NCI-H1436 treated with DMSO at 0.1 percent for 48 hours (cell line): ENCODE measurements around the gene TUBGCP6.

ENCODE experiments used
- DNase-seq: peaks from one replicate; lab custom pipeline; 2025; lab: John Stamatoyannopoulos, UW

The TUBGCP6 gene

GRCh38 chr22:50182176-50183081, 62.4 kb downstream of the TUBGCP6 start:
- DNase-seq, result no peak

- DNase-seq, result no peak
These were observed 63.9 kb downstream of the TUBGCP6 start for GRCh38 chr22:50180727-50181521.

GRCh38 chr22:50179937-50180726, 64.7 kb downstream of the TUBGCP6 start:
- DNase-seq, result no peak

- DNase-seq, result no peak
These were observed 65.7 kb downstream of the TUBGCP6 start for GRCh38 chr22:50178871-50179869.

- no peak for DNase-seq
These were observed 66.4 kb downstream of the TUBGCP6 start for GRCh38 chr22:50178471-50178864.

- no peak for DNase-seq
These were observed 67.0 kb downstream of the TUBGCP6 start for GRCh38 chr22:50177537-50178470.

- DNase-seq, result no peak
These were observed 67.8 kb downstream of the TUBGCP6 start for GRCh38 chr22:50176850-50177536.

GRCh38 chr22:50175921-50176849, 68.6 kb downstream of the TUBGCP6 start:
- no peak for DNase-seq

- DNase-seq, result no peak
These were observed 69.7 kb downstream of the TUBGCP6 start for GRCh38 chr22:50175191-50175461.

GRCh38 chr22:50174382-50175190, 70.2 kb downstream of the TUBGCP6 start:
- DNase-seq, result no peak

GRCh38 chr22:50173983-50174355, 70.9 kb downstream of the TUBGCP6 start:
- no peak for DNase-seq

GRCh38 chr22:50173311-50173982, 71.4 kb downstream of the TUBGCP6 start:
- DNase-seq, result no peak

GRCh38 chr22:50171965-50172421, 72.8 kb downstream of the TUBGCP6 start:
- DNase-seq, result no peak

GRCh38 chr22:50171319-50171964, 73.4 kb downstream of the TUBGCP6 start:
- DNase-seq, result no peak

- no peak for DNase-seq
These were observed 74.1 kb downstream of the TUBGCP6 start, which contains the start of gene PANX2 for GRCh38 chr22:50170453-50171318. PANX2 (plus strand) TSS chr22:50170731; CDS start chr22:50170731, 0 bp downstream.
